Dedifferentiated amniotic fluid mesenchymal stem cell (primary cell): ENCODE results near the gene PSMA1.
A peak's percentile ranks its signal among the peaks of the same experiment; 100 is the strongest.
"Not testable (repeated sequence)": the region's sequence is repeated elsewhere in the genome, so short reads cannot be mapped to it uniquely, and the experiment has no call there.

ENCODE experiments used
- DNase-seq: peaks from one replicate; pipeline ENCODE4 v3.0.0-alpha.2; 2016; ENCODE audit errors: extremely low spot score

Gene PSMA1

DNA sequence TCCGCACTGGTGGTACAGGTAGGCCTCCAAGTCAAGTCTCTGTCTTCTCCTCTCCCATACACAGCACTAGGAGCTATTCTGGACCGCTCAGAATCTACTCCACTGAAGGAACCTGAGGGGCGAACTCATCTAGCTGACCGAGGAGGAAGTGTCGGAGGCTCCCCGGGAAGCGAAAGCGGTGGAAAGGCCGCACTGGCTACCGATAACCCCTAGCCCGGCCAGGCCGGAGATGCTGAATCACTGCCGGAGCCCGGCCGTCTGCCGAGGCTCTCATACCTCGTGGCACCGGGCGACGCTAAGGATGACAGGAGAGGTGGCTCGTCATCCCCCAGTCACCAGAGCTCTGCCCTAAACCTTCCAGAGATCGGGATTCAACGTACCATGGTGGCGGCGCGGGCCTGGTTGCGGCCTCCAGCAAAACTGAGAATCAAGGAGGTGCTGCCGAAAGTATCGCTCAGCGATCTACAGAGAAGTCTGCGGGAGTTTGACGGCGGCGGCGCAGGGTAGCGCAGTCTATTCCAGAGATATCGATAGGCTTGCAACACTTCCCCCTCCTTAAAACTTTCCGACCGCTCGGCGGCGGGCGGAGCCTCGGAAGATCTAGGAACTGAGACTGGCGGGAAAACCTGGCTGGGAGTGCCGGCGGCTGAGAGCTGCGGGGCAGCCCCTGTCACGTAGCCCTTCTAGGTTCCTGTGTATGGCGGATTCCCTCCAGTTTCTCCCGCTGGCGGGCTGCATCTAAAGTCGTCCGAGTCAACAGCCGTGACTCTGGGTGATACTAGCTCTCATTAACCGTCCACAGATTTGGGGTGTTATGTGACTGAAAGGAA, at the start of gene PSMA1:
Gene PSMA1, minus strand, starts transcription at position 470 of the 830 bp plus-strand sequence. Its CDS starts 87 bp downstream, at position 383.
- peak; percentile 96 for DNase-seq

- not testable (repeated sequence) for DNase-seq
Measured at GRCh38 chr11:14569516-14569915, 49.3 kb upstream of the PSMA1 start.

DNA sequence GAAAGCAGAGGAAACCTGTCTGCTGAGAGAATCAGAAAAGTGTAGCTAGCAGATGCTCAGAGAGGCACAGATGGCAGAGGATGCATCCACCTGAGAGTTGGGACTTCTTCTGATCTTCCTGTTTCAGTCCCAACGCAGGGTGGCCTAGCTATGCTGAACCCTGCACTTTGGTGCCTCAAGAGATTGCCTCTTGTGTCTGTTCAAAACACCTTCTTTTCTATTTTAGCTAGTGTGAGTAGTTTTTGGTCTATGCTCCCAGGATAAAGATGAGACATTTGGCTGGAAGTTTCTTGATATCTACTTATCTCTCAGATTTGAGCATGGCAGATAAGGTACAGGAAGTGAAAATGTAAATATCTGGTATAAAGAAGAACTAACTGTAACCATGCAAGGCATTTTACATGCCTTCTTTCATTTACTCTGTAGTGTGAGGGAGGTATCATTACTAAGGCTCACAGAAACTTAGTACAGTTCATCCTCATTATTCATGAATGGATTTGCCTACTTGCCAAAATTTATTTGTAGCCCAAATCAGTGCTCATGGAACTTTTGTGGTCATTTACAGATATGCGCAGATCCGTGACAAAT, 47.0 kb upstream of the PSMA1 start:
- DNase-seq: no peak

- no peak for DNase-seq
Measured at GRCh38 chr11:14566331-14567063, 46.3 kb upstream of the PSMA1 start.

- DNase-seq: no peak
Measured at GRCh38 chr11:14565845-14566244, 45.7 kb upstream of the PSMA1 start.

GRCh38 chr11:14555818-14556217, 35.6 kb upstream of the PSMA1 start:
- DNase-seq: no peak

GRCh38 chr11:14554959-14555358, 34.8 kb upstream of the PSMA1 start:
- DNase-seq: no peak

DNA sequence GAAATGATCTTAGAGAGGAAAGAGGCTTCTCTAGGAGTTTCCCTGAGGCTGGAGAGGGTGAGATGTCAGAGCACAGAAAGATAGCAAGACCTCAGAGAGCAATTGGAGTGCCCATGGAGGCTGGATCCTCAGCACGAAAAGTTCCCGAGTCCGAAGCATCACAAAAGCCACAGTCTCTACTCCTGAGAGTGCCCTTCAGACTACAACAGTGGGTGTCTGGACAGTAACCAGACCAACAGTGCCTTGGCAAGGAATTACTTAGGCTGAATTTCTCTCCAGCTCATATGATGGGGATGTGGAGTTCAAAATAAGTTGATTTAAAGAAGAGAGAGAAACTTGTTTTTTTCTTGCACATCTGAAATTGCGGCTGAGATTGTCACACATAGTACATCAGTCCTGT, 31.9 kb upstream of the PSMA1 start:
- no peak for DNase-seq

DNA sequence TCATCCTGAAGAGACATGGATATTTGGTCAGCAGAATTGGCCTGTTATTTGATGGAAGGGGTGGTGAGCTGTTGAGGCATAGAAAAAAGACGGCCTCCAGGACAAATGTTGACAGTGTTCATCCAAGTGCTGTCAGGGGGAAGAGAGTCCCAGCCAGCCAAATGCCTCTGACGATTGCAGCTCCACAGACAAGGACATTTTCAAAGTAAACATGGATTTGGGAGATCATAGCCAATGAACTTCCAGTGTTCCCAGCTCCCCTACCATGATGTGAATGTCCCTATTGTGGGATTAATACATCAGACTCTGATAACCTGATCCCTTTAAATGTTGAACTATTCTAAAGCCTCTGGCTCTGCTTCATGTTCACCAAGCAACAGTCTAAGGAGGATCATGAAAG, 31.2 kb upstream of the PSMA1 start:
- no peak for DNase-seq

GRCh38 chr11:14549891-14550290, 29.7 kb upstream of the PSMA1 start:
- DNase-seq: no peak

- no peak for DNase-seq
Measured at GRCh38 chr11:14547440-14547839, 27.3 kb upstream of the PSMA1 start.

DNA sequence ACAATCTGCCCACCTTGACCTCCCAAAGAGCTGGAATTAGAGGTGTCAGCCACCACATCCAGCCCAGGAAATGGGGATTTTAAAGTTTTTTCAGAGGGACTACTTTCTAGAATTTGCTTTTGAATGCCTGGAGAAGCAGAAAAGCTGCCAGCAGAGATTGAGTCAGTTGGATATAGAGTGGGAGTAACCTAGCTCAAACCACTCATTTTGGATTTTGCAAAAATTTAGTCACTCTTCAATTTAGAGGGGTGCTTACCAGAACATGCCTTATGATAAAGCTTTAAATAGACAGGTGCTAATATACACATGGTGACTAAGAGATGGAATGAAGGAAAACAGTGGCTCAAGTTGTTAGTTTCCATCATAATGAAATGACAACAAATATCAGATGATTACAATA, 26.5 kb upstream of the PSMA1 start:
- DNase-seq: no peak

DNA sequence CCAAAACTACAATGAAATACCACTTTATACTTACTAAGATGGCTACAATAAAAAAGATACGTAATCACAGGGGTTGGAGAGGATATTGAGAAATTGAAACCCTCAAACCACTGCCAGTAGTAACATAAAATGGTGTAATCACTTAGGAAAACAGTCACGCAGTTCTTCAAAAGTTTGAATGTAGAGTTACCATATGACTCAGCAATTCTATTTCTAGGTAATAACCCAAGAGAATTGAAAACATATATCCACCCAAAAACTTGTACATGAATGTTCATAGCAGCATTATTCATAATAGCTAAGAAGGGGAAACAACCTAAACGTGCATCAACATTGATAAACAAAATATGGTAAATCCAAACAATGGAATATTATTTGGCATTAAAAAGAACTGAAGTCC, 24.4 kb upstream of the PSMA1 start:
- DNase-seq: peak; percentile 28

DNA sequence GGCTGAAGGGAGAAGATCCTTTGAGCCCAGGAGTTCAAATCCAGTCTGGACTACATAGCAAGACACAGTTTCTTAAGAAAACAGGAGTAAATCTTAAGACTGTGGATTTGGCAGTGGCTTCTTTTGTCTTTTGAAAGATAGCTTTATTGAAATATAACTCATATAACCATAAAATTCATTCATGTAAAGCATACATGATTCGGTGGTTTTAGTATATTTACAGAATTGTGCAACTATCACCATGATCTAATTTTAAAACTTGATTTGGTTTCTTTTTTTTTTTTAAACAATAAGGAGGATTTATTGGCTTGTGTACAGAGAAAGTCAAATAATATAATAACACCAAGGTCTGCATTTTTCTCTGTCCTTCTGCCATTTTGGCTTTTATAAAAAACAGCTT, 23.1 kb upstream of the PSMA1 start:
- DNase-seq: no peak

- DNase-seq: no peak
Measured at GRCh38 chr11:14542324-14542723, 22.1 kb upstream of the PSMA1 start.

- no peak for DNase-seq
Measured at GRCh38 chr11:14541192-14541947, 21.2 kb upstream of the PSMA1 start.

DNA sequence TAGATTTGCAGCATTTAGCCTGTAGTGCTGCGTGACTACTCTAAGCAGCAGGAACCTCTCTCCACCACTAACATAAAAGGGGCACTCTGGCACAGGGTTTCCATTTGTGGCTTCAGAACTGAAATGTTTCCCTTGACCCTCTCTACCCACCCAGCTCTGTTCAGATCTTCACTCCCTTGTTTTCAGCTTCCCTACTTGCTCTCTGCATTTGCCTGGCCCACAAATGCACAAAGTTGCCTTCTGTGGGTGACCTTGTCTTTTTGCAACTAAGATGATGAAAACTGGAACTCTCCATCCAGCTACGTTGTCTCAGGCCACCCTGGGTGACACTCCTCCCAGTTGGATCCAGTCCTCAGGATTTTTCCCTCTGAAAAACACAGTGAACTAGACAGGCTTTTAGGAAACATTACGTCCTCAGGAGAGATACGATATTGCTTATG, 19.8 kb upstream of the PSMA1 start:
- no peak for DNase-seq

- no peak for DNase-seq
Measured at GRCh38 chr11:14538926-14539554, 18.9 kb upstream of the PSMA1 start.

- DNase-seq: no peak
Measured at GRCh38 chr11:14538271-14538925, 18.2 kb upstream of the PSMA1 start.

DNA sequence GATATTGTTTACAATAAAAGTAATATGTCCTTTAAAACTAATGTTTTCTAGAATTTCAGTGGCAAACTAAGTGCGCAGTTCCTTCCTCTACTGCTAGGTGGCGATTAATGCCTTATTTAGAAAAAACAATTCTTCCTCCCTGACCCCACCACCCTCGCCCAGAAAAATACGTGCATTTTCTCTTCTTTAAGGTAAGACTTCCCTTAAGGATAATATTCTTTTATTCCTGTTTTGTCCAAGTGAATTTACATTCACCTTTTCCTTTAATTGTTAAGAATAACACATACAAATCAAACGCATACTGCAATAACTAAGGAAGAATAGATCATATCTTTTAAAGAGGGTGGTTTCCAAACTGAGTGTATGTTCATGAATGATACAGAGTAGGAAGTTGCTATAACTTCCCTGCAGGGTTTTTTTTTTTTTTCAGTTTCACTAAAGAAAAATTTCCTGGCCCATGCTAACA, 17.0 kb upstream of the PSMA1 start:
- no peak for DNase-seq

DNA sequence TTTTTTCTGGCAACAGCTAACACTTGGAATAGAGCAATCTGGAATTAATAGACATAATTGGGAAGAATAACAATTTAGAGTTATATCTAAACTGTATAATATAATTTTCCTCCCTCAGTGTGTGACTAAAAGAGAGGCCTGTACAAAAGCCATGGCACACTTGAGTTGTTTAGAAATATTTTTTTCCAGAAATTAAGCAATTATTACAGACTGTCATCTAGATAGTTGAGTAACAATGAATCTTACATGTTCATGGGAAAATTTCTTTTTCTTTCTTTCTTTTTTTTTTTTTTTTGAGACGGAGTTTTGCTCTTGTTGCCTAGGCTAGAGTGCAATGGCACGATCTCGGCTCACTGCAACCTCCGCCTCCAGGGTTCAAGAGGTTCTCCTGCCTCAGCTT, 15.0 kb upstream of the PSMA1 start:
- not testable (repeated sequence) for DNase-seq
